Endothelial cell of umbilical vein (primary cell): ENCODE measurements around the gene PPP1R10.
A peak's percentile ranks its signal among the peaks of the same experiment; 100 is the strongest.

Experiments used
- EZH2 ChIP-seq: IDR thresholded peaks from 2 replicates; pipeline ENCODE4 v1.6.1; 2012; ENCODE audit warnings: borderline replicate concordance, low read depth, mild to moderate bottlenecking, moderate library complexity, low read length, inconsistent platforms; ENCODE audit not compliant: severe bottlenecking
- FOS ChIP-seq: IDR thresholded peaks from 2 replicates; pipeline ENCODE4 v1.6.1; 2011; ENCODE audit warnings: mild to moderate bottlenecking, low read length, moderate library complexity, borderline replicate concordance; ENCODE audit not compliant: insufficient read depth
- JUN ChIP-seq: IDR thresholded peaks from 2 replicates; pipeline ENCODE4 v1.6.1; 2011; ENCODE audit warnings: borderline replicate concordance, low read depth; ENCODE audit not compliant: insufficient read length, insufficient read depth
- POLR2A ChIP-seq: IDR thresholded peaks from 2 replicates; pipeline ENCODE4 v1.6.1; 2012; ENCODE audit warnings: low read depth, mild to moderate bottlenecking, control low read depth, low read length
- POLR2AphosphoS5 ChIP-seq: IDR thresholded peaks from 2 replicates; pipeline ENCODE4 v1.6.1; 2012; ENCODE audit warnings: low read depth, mild to moderate bottlenecking, control low read depth, low read length, moderate library complexity; ENCODE audit not compliant: insufficient read depth
- TF ChIP-seq, protein P1 (sequence below), 2 donors: IDR thresholded peaks; 1 replicate in 1 of 2; 2 replicates in 1 of 2; pipeline ENCODE4 v1.5.1; 2011; ENCODE audit warnings: low read length in 2 of 2, mild to moderate bottlenecking in 2 of 2, moderate library complexity in 2 of 2, control low read depth in 1 of 2, inconsistent platforms in 1 of 2, low read depth in 1 of 2; ENCODE audit not compliant: insufficient read depth in 1 of 2; ENCODE audit errors: extremely low read depth in 1 of 2
- TF ChIP-seq, protein P2 (sequence below): IDR thresholded peaks from 2 replicates; pipeline ENCODE4 v1.6.1; 2011; ENCODE audit not compliant: insufficient read depth, insufficient read length

DNA sequence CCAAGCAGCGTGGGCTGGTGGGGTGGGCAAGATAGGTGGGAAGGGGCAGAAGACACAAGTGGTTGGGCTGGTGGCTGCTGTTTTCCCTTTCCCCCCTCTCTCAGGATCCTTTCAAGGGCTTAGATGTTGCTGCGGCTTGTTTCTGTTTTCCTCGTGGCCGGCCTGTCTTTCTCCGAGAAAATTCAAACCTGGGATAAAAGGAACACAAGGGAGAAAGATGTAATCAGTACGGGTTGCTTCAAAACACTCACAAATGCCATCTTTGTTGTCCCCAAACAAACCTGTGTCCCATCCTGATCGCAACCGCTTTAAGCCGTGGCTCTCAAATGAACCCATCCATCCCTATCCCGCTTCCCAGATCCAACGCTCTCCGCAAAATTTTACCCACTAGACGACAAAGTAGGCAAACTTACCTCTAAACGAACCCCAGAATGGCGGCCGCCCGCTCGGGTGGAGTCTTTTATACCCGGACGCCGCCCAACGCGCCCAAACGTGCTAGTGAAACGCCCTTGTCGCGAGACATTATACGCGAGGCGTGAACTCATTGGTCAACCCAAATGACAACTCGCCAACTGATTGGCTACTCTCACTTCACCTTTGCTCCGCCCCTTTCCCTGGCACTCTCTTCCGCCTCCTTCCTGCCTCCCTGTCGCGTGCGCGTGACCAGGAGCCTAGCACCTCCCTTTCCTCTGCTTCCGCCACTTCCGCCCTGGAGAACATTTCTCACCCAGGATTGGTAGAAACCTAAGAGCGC is at the start of gene PPP1R10:
- TF ChIP-seq, protein P1, sequence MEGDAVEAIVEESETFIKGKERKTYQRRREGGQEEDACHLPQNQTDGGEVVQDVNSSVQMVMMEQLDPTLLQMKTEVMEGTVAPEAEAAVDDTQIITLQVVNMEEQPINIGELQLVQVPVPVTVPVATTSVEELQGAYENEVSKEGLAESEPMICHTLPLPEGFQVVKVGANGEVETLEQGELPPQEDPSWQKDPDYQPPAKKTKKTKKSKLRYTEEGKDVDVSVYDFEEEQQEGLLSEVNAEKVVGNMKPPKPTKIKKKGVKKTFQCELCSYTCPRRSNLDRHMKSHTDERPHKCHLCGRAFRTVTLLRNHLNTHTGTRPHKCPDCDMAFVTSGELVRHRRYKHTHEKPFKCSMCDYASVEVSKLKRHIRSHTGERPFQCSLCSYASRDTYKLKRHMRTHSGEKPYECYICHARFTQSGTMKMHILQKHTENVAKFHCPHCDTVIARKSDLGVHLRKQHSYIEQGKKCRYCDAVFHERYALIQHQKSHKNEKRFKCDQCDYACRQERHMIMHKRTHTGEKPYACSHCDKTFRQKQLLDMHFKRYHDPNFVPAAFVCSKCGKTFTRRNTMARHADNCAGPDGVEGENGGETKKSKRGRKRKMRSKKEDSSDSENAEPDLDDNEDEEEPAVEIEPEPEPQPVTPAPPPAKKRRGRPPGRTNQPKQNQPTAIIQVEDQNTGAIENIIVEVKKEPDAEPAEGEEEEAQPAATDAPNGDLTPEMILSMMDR (IDR thresholded peaks at IDR 0.05; ENCODE audit: extremely low read depth in 1 of 2, insufficient read depth in 1 of 2, low read depth in 1 of 2, low read length in 2 of 2) = no peak
- TF ChIP-seq POLR2A = peak; percentile 100
- TF ChIP-seq JUN = no peak
- TF ChIP-seq EZH2 = no peak
- TF ChIP-seq FOS = no peak
- peak; percentile 100 for TF ChIP-seq POLR2AphosphoS5
- TF ChIP-seq, protein P2, sequence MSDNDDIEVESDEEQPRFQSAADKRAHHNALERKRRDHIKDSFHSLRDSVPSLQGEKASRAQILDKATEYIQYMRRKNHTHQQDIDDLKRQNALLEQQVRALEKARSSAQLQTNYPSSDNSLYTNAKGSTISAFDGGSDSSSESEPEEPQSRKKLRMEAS = peak; percentile 45
